Hepatocyte (in vitro differentiated cells): ENCODE measurements around the gene CPEB4. TPM values are rescaled to one million over a fixed set of nuclear protein-coding genes. Genes with fewer than 3 reads are reported as not detected.

ENCODE experiments used
- DNase-seq: peaks from one replicate; pipeline ENCODE4 v3.0.0-alpha.2; 2016; ENCODE audit warnings: low spot score
- H2AFZ ChIP-seq: fragments of 200-600 bp; sonication (generic); 2 replicates; pipeline ENCODE4 v1.6.0; 2016; ENCODE audit warnings: antibody characterized with exemption, mild to moderate bottlenecking
- H3K27ac ChIP-seq: fragments of 200-600 bp; sonication (generic); 2 replicates; pipeline ENCODE4 v1.5.1; 2016; ENCODE audit warnings: mild to moderate bottlenecking
- H3K27me3 ChIP-seq: fragments of 200-600 bp; sonication (generic); 2 replicates; pipeline ENCODE4 v1.6.1; 2016
- H3K36me3 ChIP-seq: fragments of 200-600 bp; sonication (generic); replicated peaks from 2 replicates; pipeline ENCODE4 v1.5.1; 2016; ENCODE audit warnings: low read depth; ENCODE audit not compliant: insufficient read depth
- H3K4me1 ChIP-seq: fragments of 200-600 bp; sonication (generic); 2 replicates; pipeline ENCODE4 v1.5.1; 2016; ENCODE audit warnings: mild to moderate bottlenecking, moderate library complexity; ENCODE audit not compliant: insufficient read depth
- H3K4me2 ChIP-seq: fragments of 200-600 bp; sonication (generic); 2 replicates; pipeline ENCODE4 v1.6.0; 2016
- H3K4me3 ChIP-seq: fragments of 200-600 bp; sonication (generic); 2 replicates; pipeline ENCODE4 v1.5.1; 2016; ENCODE audit warnings: mild to moderate bottlenecking
- H3K79me2 ChIP-seq: fragments of 200-600 bp; sonication (generic); 2 replicates; pipeline ENCODE4 v1.6.0; 2017; ENCODE audit warnings: mild to moderate bottlenecking
- H3K9me2 ChIP-seq: fragments of 200-600 bp; sonication (generic); replicated peaks from 2 replicates; pipeline ENCODE4 v1.6.0; 2017; ENCODE audit warnings: mild to moderate bottlenecking; ENCODE audit not compliant: insufficient read depth
- H3K9me3 ChIP-seq: fragments of 200-600 bp; sonication (generic); 2 replicates; pipeline ENCODE4 v1.5.1; 2016; ENCODE audit warnings: low read depth, mild to moderate bottlenecking
- H4K20me1 ChIP-seq: fragments of 200-600 bp; sonication (generic); 2 replicates; pipeline ENCODE4 v1.6.0; 2016; ENCODE audit warnings: mild to moderate bottlenecking; ENCODE audit not compliant: insufficient read depth, poor library complexity, severe bottlenecking
- EZH2 ChIP-seq: fragments of 200-600 bp; sonication (generic); IDR thresholded peaks from 2 replicates; pipeline ENCODE4 v1.6.1; 2016; ENCODE audit warnings: antibody characterized with exemption, mild to moderate bottlenecking, borderline replicate concordance
- EZH2phosphoT487 ChIP-seq: fragments of 200-600 bp; sonication (generic); IDR thresholded peaks from one replicate; pipeline ENCODE4 v1.6.1; 2018; ENCODE audit warnings: antibody characterized with exemption, mild to moderate bottlenecking, low read depth, moderate library complexity; ENCODE audit not compliant: unreplicated experiment, severe bottlenecking
- WGBS: methylation state at CpG from one replicate; pipeline ENCODE4 v1.1.6; 2016; ENCODE audit warnings: low lambda C conversion rate; ENCODE audit errors: missing lambda C conversion rate; 5-methylcytosine and 5-hydroxymethylcytosine counted together
- polyA plus RNA-seq: library from polyadenylated mRNA; unstranded; fragments of >200 nt; fragmentation: Nextera tagmentation; extraction: Ambion mirVana; gene quantifications from 2 replicates; pipeline ENCODE4 v1.2.1, GENCODE V29; 2016
- total RNA-seq: library from RNA; depleted of rRNA; stranded (reverse); fragments of >200 nt; gene quantifications from 2 replicates; pipeline ENCODE4 v1.2.3, GENCODE V29; 2014
- TF ChIP-seq, protein P1 (sequence below): fragments of 200-600 bp; sonication (generic); IDR thresholded peaks from 2 replicates; pipeline ENCODE4 v1.5.1; 2016; ENCODE audit warnings: antibody characterized with exemption, mild to moderate bottlenecking; ENCODE audit not compliant: poor library complexity

CPEB4 gene
- total and polyA plus RNA-seq, 2 experiments from 2014 or later = 13.3 to 49.2 TPM

DNA sequence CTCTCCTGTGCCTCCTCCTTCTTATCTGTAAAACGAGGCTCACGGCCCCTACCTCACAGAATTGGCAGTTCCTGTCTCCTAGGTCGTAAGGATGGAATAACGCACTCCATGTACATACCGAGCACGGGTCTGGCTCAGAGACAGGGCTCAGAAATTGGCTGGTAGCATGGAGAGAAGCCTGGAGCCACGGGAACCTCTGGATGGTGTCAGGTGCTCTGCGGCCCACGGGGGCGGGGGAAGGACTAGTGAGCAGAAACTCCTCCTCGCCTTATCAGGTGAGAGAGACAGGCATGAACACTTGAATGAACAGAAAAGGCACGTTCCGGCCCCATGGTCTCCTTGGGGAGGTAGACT lies 85.4 kb downstream of the CPEB4 start:
- no peaks in the 10 kb centered on the region for H3K79me2 ChIP-seq
- H3K27me3 ChIP-seq = no peaks in the 10 kb centered on the region
- H3K4me1 ChIP-seq = peaks cover 27% of the 10 kb centered on the region
- peak overlapping the region; percentile 74 for H3K27ac ChIP-seq
- H3K4me3 ChIP-seq = peak overlapping the region; percentile 12
- TF ChIP-seq EZH2 (no peak), EZH2phosphoT487 (no peak)
- TF ChIP-seq, protein P1, sequence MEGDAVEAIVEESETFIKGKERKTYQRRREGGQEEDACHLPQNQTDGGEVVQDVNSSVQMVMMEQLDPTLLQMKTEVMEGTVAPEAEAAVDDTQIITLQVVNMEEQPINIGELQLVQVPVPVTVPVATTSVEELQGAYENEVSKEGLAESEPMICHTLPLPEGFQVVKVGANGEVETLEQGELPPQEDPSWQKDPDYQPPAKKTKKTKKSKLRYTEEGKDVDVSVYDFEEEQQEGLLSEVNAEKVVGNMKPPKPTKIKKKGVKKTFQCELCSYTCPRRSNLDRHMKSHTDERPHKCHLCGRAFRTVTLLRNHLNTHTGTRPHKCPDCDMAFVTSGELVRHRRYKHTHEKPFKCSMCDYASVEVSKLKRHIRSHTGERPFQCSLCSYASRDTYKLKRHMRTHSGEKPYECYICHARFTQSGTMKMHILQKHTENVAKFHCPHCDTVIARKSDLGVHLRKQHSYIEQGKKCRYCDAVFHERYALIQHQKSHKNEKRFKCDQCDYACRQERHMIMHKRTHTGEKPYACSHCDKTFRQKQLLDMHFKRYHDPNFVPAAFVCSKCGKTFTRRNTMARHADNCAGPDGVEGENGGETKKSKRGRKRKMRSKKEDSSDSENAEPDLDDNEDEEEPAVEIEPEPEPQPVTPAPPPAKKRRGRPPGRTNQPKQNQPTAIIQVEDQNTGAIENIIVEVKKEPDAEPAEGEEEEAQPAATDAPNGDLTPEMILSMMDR = no peak
- peak; percentile 81 for DNase-seq
- H3K9me3 ChIP-seq = no peaks in the 10 kb centered on the region
- H3K36me3 ChIP-seq = no peaks in the 10 kb centered on the region
- peak overlapping the region; percentile 54 for H2AFZ ChIP-seq
- WGBS = 12% methylated on average over 13 of the region's 13 CpGs
- no peaks in the 10 kb centered on the region for H3K9me2 ChIP-seq
- peak overlapping the region; percentile 79 for H3K4me2 ChIP-seq
- H4K20me1 ChIP-seq = no peaks in the 10 kb centered on the region

DNA sequence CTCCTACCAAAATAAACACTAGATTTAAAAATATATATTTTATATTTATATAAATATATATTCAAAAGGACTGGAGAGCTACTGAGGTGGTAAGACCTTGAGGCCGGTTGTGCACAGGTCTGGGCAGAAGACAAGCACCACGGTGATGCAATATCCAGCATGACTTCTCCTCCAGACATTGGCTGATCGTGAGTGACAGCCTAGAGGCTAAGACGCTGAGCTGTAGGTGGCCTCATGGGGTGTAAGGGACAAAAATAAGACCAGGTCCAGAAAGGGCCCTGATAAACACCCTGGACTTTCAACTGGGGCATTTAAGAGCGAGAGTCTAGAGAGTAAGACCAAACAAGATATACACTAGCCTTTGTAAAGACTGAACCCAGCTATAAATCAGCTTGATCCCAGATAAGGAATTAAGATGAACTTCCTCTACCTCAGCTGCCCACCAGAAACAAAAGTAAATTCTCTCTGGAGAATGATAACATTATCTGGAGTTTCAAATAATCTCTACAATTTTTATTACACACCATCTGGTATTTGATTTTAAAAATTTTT lies 86.6 kb downstream of the CPEB4 start:
- H3K27me3 ChIP-seq = no peaks in the 10 kb centered on the region
- 60% methylated on average over 5 of the region's 5 CpGs for WGBS
- DNase-seq = peak; percentile 55
- no peaks in the 10 kb centered on the region for H4K20me1 ChIP-seq
- no peak overlapping the region for H3K4me3 ChIP-seq
- H2AFZ ChIP-seq = no peak overlapping the region
- no peaks in the 10 kb centered on the region for H3K9me2 ChIP-seq
- H3K9me3 ChIP-seq = no peaks in the 10 kb centered on the region
- TF ChIP-seq, protein P1 = no peak
- TF ChIP-seq EZH2 (no peak), EZH2phosphoT487 (no peak)
- H3K79me2 ChIP-seq = no peaks in the 10 kb centered on the region
- H3K4me2 ChIP-seq = no peak overlapping the region
- no peaks in the 10 kb centered on the region for H3K36me3 ChIP-seq
- H3K4me1 ChIP-seq = peaks cover 27% of the 10 kb centered on the region
- H3K27ac ChIP-seq = peak overlapping the region; percentile 74

DNA sequence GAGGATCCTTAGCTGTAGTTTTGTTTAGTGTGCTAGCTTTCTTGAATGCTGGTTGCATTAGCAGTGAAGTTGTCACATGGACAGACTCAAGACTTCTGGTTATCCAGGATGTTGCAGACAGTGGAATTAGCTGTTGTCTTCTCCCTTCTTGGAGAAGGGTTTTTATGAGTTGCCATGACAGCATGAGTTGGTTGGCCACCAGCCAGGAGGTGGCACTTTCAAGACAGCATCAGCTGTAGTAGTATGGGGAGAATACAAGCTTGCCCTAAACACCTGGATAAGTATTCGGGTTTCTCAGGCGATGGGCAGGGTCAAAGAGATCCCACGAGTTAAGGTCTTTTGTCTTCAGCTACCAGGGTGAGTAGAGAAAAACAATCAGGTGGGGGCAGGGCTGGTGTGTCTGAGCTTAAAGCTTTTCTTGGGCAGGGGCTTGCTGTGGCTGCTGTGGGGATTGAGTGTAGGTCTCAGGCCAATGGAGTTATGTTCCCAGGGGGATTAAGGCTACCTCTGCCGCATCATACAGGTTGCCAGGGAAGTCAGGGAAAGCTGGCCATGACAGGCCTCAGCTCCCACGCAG lies 93.1 kb downstream of the CPEB4 start:
- no peak for DNase-seq
- H4K20me1 ChIP-seq = no peaks in the 10 kb centered on the region
- no peak overlapping the region for H3K4me2 ChIP-seq
- H3K79me2 ChIP-seq = no peaks in the 10 kb centered on the region
- no peak overlapping the region for H2AFZ ChIP-seq
- no peaks in the 10 kb centered on the region for H3K36me3 ChIP-seq
- WGBS = 36% methylated on average over 5 of the region's 5 CpGs
- no peak overlapping the region for H3K4me3 ChIP-seq
- no peaks in the 10 kb centered on the region for H3K4me1 ChIP-seq
- H3K27me3 ChIP-seq = no peaks in the 10 kb centered on the region
- no peak overlapping the region for H3K27ac ChIP-seq
- no peaks in the 10 kb centered on the region for H3K9me2 ChIP-seq
- no peaks in the 10 kb centered on the region for H3K9me3 ChIP-seq
- TF ChIP-seq EZH2phosphoT487 (no peak), EZH2 (no peak)
- TF ChIP-seq, protein P1 = no peak
